Hindlimb muscle (tissue), 1 donor: ENCODE results near the gene DDX53. TPM values are rescaled to one million over a fixed set of nuclear protein-coding genes. Genes with fewer than 3 reads are reported as not detected.

Experiments used
- DNase-seq: peaks from one replicate; pipeline ENCODE4 v3.0.0-alpha.2; 2013
- polyA plus RNA-seq: library from polyadenylated mRNA; unstranded; fragments of 120-200 nt; gene quantifications from one replicate; pipeline ENCODE4 v1.2.1, GENCODE V29; 2013; ENCODE audit not compliant: insufficient read length

The DDX53 gene
- polyA plus RNA-seq, 1 donor: not detected

- no peak for DNase-seq
Measured at GRCh38 chrX:23052324-23052723, 52.6 kb downstream of the DDX53 start.
